Fibroblast of skin of scalp (primary cell): Measurements from ENCODE around the gene MYO18B.

Experiments used
- DNase-seq: peaks from one replicate; pipeline ENCODE4 v3.0.0-alpha.2; 2013

Gene MYO18B

DNA sequence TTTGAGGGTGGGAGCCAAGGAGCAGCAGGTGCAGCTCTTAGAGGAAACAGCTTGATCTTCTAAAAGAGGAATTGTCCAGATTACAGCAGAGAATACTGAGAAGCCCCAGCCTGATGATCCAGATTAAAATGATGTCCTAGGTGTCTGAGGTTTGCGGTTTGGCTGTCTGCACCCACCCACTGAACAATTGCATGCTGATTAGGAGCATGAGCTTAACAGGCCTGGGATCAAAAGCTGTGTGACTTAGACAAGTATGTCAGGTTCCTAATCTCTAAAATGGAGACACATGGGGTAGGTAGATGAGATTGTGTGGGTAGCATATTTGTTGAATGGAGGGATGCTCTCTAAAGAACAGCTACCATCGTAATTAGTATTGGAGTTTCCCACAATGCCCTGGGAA is 260.5 kb downstream of the MYO18B start:
- DNase-seq = no peak

- no peak for DNase-seq
Measured at GRCh38 chr22:26004477-26004876, 262.5 kb downstream of the MYO18B start.

GRCh38 chr22:26008587-26008986 is 266.6 kb downstream of the MYO18B start:
- no peak for DNase-seq

- no peak for DNase-seq
Measured at GRCh38 chr22:26016916-26017315, 274.9 kb downstream of the MYO18B start.

DNA sequence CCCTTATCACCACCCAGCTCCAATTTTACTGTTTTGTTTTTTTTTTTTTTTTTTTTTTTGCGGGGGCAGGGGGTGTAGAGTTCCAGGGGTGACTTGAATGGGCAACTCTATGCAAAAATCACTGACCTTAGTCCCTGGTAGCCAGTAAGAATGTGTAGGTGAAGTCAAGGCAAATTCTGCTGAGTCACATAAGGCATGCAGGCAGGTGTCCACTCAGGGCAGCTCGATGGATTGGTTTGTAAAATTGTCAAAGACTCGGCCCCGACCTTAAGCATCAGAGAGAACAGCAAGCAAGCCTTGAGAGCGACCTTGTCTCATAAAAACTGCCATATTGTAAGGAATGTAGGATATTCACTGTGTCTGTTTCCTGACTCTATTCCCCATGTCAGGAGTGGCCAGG is 275.9 kb downstream of the MYO18B start:
- no peak for DNase-seq

DNA sequence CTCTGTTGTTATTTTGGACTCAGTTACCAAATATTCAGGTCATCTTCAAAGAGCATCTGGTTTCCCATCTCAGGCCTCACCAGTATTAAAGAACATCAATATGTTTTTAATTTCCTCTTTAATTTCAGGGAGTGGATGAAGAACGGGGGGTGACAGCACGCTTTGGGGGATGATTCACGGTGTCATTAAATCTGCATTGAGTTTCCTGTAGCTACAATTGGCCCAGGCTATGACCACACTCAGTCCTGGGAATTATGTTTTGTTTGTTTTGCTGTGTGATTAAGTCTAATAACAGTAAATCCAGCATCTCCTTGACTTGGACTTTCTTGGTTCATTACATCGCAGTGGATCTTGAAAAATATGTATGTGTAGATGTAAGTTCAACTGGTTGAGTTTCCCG is 277.6 kb downstream of the MYO18B start:
- DNase-seq = no peak

- DNase-seq = no peak
Measured at GRCh38 chr22:26021516-26021915, 279.5 kb downstream of the MYO18B start.

GRCh38 chr22:26023104-26023775 is 281.3 kb downstream of the MYO18B start:
- DNase-seq = no peak

DNA sequence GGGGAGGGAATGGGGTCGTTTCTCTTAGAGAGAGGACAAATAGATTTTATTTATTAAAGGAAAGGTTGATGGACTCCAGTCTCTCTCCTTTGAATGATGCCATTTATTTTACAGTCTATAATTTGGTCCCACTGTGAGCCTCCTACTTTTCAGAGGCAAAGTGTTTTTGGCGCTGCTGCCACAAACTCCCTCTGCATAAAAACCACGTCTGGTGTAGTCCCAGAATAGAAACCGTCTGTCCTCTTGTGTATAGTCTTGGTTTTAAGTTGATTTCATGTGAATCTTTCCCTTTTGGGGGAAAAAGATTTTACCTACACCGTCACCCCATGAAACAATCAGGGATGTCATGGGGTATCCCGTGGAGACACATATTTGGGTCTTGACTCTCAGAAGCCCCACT is 283.6 kb downstream of the MYO18B start:
- DNase-seq = no peak

DNA sequence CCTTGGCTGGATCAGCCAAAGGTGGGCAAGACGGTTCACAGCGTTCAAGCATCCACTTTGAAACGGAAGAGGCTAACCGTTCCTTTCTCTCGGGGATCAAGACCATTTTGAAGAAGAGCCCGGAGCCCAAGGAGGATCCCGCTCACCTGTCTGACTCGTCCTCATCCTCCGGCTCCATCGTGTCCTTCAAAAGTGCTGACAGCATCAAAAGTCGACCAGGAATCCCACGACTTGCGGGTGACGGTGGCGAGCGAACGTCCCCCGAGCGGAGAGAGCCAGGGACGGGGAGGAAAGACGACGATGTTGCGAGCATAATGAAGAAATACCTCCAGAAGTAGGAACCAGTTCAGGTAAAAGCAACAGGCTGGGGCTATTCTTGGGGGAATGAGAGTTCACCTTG is 285.4 kb downstream of the MYO18B start:
- DNase-seq = no peak

GRCh38 chr22:26031641-26032040 is 289.7 kb downstream of the MYO18B start:
- DNase-seq = no peak

DNA sequence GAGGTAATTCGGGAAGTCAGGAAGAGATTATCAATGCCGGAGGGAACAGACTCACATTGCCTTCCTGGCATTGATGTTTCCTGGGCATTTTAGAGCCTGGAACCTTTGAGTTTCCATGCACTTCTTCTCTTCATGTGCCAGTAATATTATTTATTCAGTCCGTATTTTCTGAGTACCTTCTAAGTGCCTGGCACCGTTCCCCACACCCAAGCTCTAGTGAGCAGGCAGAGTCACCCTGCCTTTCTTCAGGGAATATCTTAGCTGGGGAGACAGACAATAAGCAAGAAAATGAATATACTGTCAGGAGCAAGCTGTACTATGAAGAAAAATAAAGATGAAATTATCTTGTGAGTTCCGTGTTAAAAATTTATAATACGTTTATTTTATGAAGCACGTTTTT is 291.1 kb downstream of the MYO18B start:
- DNase-seq = no peak

GRCh38 chr22:26033586-26033985 is 291.6 kb downstream of the MYO18B start:
- DNase-seq = no peak

DNA sequence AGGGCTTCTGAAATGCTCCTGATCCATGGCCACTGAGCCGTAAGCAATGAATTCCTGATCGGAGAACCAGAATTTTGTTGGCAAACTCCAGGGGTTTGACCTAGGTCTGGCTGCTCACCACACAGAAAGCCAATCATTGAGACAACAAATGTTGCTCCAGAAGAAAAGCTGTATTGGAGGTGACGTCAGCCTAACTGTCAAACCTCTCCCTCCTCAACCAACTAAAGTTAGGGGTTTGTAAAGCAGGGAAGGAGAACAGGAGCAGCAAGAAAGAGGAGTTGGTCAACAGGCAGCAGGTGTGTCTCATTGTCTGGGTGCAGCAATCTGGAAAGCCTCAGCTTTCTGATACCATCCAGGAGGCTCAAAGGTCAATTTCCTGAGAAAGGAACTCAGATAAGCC is 293.5 kb downstream of the MYO18B start:
- DNase-seq = no peak

DNA sequence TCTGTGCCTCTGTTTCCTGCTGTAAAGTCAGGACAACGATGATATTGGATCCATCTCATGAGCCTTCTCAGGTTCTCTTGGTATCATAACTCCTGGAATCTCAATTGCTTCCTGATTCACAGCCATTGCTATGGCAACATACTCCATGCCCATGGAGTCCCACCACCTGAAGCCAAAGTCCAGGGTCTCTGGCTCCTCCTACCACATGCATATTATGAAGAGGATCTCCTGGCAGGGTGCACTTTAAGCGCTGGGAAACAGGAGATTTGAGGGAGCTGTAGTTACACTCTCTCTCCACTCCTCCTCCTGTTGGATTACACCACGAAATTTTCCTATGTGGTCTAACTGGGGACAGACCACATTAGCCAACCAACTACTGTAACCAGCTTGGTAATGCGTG is 296.4 kb downstream of the MYO18B start:
- no peak for DNase-seq

DNA sequence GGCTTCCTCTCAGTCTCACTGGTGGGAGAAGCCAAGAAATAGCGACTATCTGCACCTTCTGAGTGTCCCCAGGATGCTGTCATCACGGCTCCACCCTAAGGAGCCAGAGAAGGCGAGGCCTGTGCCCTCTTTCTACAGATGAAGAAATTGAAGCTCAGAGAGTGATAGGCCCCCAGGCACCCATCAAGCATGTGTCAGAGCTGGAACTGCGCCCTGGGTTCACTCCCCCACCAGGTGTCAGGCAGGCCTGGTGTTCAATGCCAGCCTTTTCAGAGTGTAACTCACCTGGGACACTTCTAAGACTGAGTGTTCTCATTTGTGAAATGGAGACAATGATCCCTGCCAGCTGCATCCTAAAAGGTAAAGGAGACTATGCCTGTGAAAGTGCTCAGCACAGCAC is 299.9 kb downstream of the MYO18B start:
- DNase-seq = no peak

DNA sequence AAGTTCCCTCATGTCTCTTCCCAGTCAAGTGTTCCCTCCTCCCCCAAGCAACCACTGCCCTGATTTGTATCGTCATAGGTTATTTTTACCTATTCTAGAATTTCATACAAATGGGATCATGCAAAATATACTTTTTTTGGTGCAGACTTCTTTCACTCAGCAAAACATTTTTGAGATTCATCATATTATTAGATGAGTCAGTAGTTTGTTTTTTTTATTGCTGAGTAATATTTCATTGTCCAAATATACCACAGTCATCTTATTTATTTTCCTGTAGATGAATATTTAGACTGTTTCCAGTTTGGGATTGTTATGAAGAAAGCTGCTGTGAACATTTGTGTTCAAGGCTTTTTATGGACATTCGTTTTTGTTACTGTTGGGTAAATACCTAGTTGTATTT is 301.0 kb downstream of the MYO18B start:
- DNase-seq = no peak

DNA sequence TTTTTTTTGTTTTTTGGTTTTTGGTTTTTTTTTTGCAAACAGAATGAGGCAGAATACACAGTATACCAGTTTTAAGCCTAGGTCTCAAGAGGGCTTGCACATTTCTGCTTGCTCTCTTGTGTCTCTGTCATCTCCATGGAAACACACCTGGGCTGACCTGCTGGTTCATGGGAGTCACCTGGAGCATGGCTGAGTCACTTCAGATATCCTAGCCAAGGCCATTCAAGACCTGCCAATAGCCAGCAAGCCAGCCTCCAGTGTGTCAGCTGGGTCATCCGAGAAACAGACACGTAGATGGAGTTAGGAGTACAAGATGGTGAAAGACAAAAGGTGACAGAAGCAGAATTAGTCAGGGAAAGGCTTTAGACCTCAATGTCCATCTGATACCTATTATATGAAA is 303.1 kb downstream of the MYO18B start:
- DNase-seq = no peak

DNA sequence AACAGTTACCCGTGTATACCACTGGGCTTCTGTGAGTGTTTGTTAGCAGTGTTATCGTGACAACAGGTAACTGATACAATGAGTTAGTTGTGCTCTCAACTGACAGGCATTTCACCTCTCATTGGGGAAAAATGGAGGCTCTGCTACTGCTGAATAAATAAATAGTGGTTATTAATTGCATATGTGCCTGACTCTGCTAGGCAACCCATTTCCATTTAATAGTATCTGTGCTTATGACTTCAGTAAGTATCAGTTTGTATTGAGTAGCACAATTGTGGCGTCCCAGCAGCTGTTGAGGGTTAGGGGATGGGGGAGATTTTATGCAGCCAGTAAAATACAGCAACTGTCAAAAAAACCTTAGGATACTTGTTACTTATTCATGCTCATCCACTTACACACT is 303.9 kb downstream of the MYO18B start:
- no peak for DNase-seq

DNA sequence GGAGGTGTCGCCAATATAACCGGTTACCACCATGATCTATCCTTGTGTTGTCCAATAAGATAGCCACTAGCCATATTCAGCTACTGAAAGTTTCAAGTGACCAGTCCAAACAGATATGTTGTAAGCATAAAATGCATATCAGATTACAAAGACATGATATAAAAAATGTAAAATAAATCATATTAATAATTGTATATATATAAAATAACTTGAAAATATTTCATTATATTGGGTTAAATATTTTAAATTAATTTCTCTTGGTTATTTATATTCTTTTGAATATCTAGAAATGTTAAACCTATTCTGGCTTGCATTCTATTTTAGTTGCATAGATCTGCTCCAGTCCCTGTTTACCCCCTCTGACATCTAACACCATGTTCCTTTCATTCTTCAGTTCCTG is 305.5 kb downstream of the MYO18B start:
- DNase-seq = no peak

- no peak for DNase-seq
Measured at GRCh38 chr22:26047920-26048319, 305.9 kb downstream of the MYO18B start.

- no peak for DNase-seq
Measured at GRCh38 chr22:26050079-26050478, 308.1 kb downstream of the MYO18B start.

DNA sequence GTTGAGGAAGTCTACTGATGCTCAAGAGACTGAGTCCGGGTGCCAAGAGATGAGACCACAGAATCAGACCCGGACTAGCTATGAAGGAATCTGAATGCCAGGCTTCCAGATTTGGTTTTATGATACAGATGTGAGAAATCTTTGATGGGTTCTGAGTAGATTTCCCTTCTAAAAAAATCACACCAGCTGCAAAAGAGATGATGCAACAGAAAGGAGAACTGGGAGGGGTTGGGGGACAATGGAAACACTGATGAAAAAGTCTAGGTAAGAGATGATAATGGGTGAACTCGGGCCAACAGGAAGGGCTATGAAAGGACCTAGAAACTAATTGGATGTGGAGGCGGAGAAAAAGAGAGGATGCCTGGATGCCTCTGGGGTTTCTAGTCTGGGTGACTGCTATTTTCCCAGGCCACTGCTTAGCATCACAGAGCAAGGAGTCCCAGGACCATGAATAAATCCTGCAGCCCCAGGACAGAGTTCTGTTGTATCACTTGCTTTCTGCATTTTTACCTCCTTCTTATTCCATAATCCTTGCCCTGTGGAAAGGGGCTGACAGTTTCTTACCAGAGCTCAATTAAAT is 311.8 kb downstream of the MYO18B start:
- no peak for DNase-seq

- no peak for DNase-seq
Measured at GRCh38 chr22:26054841-26055605, 313.0 kb downstream of the MYO18B start.
